ENCODE measurements around the gene TIGD3.

DNA sequence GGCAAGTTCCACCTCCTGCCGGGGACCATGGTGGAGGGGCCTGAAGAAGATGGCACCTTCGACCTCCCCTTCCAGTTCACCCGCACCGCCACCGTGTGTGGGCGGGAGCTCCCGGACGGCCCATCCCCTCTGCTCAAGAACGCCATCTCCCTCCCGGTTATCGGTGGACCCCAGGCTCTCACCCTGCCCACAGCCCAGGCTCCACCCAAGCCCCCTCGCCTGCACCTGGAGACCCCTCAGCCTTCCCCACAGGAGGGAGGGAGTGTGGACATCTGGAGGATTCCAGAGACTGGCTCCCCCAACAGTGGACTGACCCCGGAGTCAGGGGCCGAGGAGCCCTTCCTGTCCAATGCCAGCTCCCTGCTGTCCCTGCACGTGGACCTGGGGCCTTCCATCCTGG lies 33.5 kb upstream of the TIGD3 start:
- no peak for TF ChIP-seq ZNF121 (CRISPR knock-in tag; IDR thresholded peaks at IDR 0.05)
- no peak for TF ChIP-seq SMC3 (IDR thresholded peaks at IDR 0.05; ENCODE audit: low read length)
- TF ChIP-seq JUN (CRISPR knock-in tag; IDR thresholded peaks at IDR 0.05): no peak
- no peak for TF ChIP-seq BRCA1 (CRISPR knock-in tag; IDR thresholded peaks at IDR 0.05)
- TF ChIP-seq ATF2 (CRISPR knock-in tag; IDR thresholded peaks at IDR 0.05): no peak
- TF ChIP-seq MED13 (CRISPR knock-in tag; IDR thresholded peaks at IDR 0.05): no peak
- TF ChIP-seq ZNF33A (CRISPR knock-in tag; IDR thresholded peaks at IDR 0.05; ENCODE audit: borderline replicate concordance): no peak
- no peak for TF ChIP-seq ZNF563 (CRISPR knock-in tag; IDR thresholded peaks at IDR 0.05)
- no peak for TF ChIP-seq CTCF (CRISPR knock-in tag; IDR thresholded peaks at IDR 0.05)
- TF ChIP-seq EZH2 (conservative IDR thresholded peaks at IDR 0.05; ENCODE audit: low read depth, low read length): no peak
- TF ChIP-seq, protein P1, sequence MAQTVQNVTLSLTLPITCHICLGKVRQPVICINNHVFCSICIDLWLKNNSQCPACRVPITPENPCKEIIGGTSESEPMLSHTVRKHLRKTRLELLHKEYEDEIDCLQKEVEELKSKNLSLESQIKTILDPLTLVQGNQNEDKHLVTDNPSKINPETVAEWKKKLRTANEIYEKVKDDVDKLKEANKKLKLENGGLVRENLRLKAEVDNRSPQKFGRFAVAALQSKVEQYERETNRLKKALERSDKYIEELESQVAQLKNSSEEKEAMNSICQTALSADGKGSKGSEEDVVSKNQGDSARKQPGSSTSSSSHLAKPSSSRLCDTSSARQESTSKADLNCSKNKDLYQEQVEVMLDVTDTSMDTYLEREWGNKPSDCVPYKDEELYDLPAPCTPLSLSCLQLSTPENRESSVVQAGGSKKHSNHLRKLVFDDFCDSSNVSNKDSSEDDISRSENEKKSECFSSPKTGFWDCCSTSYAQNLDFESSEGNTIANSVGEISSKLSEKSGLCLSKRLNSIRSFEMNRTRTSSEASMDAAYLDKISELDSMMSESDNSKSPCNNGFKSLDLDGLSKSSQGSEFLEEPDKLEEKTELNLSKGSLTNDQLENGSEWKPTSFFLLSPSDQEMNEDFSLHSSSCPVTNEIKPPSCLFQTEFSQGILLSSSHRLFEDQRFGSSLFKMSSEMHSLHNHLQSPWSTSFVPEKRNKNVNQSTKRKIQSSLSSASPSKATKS (CRISPR knock-in tag; IDR thresholded peaks at IDR 0.05): no peak
- TF ChIP-seq HIVEP1 (CRISPR knock-in tag; IDR thresholded peaks at IDR 0.05): no peak
